HG03354 (cell line): ENCODE results near the gene VEGFB.
A peak's percentile ranks its signal among the peaks of the same experiment; 100 is the strongest.

Experiments used
- ATAC-seq: cut with Tn5 transposase; IDR thresholded peaks from one replicate; pipeline ENCODE4 v1.9.1; 2021; ENCODE audit warnings: mild to moderate bottlenecking; ENCODE audit not compliant: unreplicated experiment, poor library complexity, severe bottlenecking

The VEGFB gene

DNA sequence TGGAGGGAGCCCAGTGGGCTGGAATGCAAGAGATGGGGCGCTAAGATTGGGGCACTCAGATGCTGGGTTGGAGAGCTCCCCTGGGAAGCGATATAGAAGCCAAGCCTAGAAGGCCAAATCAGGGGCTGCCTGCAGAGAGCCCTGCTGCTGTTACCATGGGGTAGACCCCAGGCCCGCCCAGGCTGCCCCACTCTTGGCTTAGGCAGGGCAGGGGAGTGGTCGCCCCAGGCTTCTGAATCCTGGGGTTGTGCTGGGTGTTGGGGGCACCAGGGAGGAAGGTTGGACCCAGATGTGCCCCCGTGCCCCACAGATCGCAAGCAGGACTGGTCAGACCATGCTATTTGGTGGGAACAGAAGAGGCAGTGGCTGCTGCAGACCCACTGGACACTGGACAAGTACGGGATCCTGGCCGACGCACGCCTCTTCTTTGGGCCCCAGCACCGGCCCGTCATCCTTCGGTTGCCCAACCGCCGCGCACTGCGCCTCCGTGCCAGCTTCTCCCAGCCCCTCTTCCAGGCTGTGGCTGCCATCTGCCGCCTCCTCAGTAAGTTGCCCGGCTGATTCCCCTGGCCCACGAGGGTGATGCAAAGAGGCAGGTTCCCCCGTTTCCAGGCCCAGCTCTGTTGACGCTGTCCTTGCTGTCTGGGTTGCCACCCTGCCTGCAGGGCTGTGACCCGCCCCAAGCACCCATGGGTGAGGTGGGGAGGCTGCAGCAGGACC lies 23.9 kb upstream of the VEGFB start:
- ATAC-seq = no peak

DNA sequence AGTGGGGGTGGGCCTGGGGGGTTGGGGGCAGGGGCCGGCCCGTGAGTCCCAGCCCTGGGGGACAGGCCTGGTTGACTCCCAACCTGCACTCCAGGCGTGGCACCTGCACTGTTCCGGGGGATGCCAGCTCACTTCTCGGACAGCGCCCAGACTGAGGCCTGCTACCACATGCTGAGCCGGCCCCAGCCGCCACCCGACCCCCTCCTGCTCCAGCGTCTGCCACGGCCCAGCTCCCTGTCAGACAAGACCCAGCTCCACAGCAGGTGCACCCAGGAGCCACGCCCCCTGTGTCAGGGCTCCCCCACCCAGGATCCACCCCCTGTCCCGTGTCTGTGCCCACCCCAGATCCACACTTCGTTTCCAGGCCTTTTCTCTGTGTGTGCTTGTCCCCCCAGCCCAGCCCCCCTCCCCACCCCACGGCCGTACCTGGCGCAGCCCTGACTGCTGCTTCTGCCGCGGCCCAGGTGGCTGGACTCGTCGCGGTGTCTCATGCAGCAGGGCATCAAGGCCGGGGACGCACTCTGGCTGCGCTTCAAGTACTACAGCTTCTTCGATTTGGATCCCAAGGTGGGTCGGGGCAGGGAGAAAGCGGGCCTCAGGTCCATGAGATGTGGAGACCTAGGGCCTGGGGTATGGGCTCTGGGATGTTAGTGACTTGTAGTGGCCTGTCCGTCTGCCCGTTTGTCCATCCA lies 23.1 kb upstream of the VEGFB start:
- no peak for ATAC-seq

DNA sequence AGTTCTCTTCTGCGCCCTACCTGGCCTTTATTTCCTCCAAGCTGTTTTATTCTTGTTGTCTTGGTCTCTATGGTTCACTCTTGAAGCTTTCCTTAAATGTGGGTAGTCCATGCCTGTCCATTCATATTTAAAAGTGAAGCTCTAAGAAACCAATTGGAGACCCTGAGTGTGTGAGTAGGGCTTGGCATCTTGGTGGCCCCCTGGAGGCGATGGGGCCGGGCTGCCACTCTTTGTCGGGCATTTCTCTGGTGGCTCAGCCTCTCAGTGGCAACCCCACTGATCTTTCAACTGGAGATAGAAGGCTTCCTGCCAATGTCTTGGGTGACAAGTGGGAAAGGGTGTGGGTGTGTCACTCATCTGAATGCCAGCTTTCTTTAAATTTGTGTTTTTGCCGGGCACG lies 17.5 kb upstream of the VEGFB start:
- ATAC-seq = no peak

DNA sequence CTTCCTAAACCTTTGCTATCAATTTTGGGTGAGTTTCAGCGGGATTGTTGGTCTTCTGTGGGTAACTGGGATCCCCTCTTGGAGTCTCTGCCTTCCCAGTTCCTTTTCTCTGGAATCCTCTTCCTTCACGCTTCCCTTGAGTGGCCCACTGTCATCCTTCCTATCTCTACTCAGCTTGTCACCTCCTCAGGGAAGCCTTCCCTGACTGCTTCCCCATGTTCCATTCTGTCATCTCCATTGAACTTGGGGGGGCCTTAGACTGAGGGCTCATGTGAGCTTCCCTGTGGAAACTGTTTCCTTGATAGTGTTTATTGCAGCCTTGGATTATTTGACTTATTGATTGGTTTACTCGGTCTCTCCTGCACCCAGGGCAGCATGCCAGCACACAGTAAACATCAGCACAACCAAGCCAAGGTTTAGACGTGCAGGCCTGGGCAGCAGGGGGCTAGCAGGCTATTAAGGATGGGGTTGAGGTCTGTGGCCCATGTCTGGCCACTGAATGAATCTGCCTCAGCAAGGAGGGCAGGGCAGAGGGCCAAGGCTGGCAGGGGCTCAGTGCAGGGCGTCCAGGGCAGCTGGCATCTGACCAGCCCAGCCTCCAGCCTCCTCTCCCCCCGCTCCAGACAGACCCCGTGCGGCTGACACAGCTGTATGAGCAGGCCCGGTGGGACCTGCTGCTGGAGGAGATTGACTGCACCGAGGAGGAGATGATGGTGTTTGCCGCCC lies 15.6 kb upstream of the VEGFB start:
- no peak for ATAC-seq

DNA sequence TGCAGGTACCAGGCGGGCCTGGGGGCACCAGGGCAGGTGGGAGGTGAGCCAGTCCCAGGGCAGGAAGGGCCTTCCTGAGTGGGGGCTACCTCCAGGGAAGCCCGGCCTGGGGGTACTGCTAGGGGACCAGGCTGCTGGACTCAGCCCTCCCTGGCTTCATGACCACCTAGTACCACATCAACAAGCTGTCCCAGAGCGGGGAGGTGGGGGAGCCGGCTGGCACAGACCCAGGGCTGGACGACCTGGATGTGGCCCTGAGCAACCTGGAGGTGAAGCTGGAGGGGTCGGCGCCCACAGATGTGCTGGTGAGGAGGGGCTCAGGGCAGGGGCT lies 15.1 kb upstream of the VEGFB start:
- no peak for ATAC-seq

DNA sequence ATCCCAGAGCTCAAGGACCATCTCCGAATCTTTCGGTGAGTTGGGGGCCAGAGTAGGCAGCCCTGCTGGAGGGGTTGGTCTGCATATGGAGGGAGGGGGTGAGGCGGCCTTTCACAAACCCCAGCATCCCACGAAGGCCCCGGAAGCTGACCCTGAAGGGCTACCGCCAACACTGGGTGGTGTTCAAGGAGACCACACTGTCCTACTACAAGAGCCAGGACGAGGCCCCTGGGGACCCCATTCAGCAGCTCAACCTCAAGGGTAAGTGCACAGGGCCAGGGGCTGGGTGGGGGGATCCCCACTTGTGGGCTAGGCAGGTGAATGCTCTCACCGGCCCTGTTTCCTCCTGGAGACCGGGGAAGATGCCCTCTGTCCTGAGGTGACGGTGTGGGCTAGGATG lies 14.6 kb upstream of the VEGFB start:
- no peak for ATAC-seq

GRCh38 chr11:64220271-64220670 lies 14.1 kb upstream of the VEGFB start:
- ATAC-seq = no peak

DNA sequence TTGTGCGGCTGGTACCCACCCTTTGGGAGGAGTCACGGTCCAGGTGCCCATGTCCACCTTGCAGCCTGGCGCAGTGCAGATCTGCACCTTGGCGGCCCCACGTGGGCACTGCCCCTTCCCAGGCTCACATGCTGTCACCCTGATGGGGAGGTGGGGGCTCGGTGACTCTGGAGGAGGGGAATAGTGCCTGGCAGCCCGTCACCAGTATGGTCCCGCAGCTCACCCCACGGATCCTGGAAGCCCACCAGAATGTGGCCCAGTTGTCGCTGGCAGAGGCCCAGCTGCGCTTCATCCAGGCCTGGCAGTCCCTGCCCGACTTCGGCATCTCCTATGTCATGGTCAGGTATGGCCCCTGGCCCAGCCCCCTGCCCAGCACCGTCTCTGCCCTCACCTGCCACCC lies 13.6 kb upstream of the VEGFB start:
- no peak for ATAC-seq

GRCh38 chr11:64222651-64223000 lies 11.8 kb upstream of the VEGFB start:
- ATAC-seq = no peak

GRCh38 chr11:64223001-64223651 lies 11.3 kb upstream of the VEGFB start:
- no peak for ATAC-seq

GRCh38 chr11:64224151-64224890 lies 10.1 kb upstream of the VEGFB start:
- no peak for ATAC-seq

- no peak for ATAC-seq
These were observed 9.3 kb upstream of the VEGFB start for GRCh38 chr11:64224891-64225607.

DNA sequence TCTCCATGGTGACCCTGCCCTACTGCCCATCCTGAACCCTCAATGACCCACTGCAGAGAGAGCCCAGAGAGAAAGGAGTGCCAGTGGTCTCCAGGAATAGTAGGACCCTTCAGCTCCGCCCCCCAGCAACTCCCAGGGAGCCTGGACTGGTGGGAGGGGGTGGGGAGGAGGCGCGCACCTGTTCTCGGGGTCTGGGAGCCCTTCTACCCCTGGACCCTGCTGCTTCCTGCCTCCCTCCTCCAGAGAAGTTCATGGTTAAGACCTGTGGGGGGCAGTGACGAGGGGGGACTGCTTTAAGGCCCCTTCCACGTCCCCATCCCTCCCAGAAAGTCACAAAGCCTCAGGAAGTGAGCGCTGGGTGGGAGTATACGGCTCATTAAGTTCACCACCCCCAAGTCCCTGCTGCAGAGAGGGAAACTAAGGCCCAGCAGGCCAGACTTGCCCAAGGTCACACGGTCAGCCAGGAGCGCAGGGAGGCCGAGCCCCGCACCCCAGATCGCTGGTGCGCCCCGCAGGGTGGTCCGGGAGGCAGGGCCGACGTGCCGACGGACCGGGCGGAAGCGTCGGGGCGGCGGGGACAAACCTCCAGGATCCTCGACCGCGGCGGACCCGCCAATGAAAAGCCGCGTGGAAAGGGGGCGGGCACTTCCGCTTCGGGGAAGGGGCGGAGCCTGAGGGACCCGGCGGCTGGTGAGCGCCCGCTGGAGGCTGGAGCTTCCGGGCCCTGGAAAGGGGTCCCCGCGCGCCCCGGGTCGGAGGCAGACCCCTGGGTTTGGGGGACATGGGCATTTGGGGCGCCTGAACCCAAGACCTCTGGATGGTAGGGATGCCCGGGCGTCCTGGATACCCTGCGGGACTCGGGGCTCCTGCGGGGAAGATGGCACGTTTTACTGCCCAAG lies 8.5 kb upstream of the VEGFB start, which contains the start of the genes NUDT22 and TRPT1:
TSS of gene NUDT22 (plus strand) at position 667 of the 899 bp plus-strand sequence. CDS start 379 bp downstream, outside the sequence.
TSS of gene TRPT1 (minus strand) at position 579 of the 899 bp plus-strand sequence. CDS start at position 253, 326 bp downstream.
- ATAC-seq = peak; percentile 57

DNA sequence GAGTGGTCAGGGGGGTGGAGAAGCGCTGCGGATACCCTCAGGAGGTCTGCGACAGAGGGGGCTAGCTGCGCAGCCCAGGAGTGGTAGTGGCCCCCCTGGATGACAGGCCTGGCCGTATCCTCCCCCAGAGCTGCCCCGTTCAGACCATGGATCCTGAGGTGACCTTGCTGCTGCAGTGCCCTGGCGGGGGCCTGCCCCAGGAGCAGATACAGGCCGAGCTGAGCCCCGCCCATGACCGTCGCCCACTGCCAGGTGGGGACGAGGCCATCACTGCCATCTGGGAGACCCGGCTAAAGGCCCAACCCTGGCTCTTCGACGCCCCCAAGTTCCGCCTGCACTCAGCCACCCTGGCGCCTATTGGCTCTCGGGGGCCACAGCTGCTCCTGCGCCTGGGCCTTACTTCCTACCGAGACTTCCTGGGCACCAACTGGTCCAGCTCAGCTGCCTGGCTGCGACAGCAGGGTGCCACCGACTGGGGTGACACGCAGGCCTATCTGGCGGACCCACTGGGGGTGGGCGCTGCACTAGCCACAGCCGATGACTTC lies 7.8 kb upstream of the VEGFB start:
- peak; percentile 20 for ATAC-seq

DNA sequence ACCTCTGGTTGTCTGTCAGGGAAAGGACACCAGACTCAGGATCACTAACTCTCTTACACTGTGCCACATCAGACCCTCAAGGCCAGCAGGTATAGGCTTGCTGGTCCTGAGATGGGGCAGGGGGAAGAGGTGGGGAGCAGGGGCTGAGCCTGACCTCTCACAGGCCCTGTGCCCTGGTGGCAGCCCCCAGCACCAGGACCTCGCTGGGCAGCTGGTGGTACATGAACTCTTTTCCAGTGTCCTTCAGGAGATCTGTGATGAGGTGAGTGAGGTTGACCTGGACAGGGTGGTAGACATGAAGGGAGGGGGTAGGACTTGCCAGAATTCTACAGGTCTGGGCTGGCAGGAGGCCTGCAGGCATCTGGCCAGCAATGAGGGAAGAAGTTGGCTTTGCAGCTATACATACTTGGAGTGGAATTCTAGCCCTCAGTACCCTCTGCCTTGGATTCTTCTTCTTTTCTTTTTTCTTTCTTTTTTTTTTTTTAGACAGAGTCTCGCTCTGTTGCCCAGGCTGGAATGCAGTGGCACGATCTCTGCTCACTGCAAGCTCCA lies 6.9 kb upstream of the VEGFB start:
- ATAC-seq = no peak

- no peak for ATAC-seq
These were observed 5.2 kb upstream of the VEGFB start for GRCh38 chr11:64229090-64229743.

DNA sequence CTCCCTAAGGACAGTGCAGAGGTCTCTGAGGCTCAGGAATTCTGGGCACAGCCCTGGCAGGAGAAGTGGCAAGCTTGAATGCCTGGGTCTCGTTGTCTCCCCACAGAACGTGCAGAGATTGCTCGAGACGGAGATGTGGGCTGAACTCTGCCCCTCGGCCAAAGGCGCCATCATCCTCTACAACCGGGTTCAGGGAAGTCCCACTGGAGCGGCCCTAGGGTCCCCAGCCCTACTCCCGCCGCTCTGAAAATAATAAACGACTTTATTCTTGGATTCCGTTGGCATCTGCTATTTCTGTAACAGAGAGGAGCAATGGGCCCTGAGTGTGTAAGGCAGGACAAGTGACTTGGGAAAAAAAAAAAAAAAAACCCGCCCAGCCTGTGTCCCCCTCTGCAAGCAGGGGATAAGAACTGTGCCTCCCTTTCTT lies 4.6 kb upstream of the VEGFB start:
- ATAC-seq = no peak
